Inferior parietal cortex (tissue), 1 donor: Measurements from ENCODE around the gene MDN1.
A peak's percentile ranks its signal among the peaks of the same experiment; 100 is the strongest.
"Not testable (repeated sequence)": the region's sequence is repeated elsewhere in the genome, so short reads cannot be mapped to it uniquely, and the experiment has no call there.

Experiments
- DNase-seq: peaks from one replicate; pipeline ENCODE4 v3.0.0-alpha.2; 2016; ENCODE audit errors: extremely low spot score

Gene MDN1

GRCh38 chr6:89776583-89777233, 42.9 kb downstream of the MDN1 start:
- DNase-seq, result no peak

DNA sequence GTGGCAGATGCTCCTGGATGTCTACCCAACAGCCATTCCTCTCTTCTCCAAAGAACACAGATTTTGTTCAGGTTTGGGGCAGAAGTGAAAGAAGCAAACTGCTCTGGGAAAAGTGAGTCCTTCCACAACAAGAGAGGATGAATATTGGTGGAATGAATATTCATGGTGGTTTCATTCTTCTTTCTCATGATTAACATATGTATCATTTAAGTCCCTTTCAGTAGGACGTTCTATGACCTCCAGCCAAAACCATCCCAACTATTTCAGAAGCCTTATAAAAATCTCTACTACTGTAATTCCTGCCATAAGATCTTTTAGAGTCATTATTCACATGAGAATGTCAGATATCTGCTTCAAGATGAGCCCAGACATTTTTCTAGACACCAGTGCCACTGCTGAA, 44.4 kb downstream of the MDN1 start:
- no peak for DNase-seq

DNA sequence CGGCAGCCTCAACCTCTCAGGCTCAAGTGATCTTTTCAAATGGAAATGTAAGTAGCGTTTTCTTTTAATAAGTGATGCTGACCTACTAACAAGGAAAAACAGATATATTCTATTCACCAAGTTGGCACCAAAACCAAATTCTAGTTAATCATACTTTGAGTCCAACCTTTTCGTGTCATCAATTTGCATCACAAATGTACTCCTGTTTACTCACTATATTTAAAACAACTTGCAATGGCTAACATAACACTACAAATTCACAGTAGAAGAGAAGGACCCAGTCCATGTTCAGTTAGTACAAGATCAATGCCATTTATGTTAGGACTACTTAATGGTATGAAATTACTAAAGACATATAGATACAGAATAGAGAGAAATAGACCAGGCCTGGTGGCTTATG, 50.0 kb downstream of the MDN1 start:
- DNase-seq, result no peak

- no peak for DNase-seq
Observed at GRCh38 chr6:89768324-89768723, 51.3 kb downstream of the MDN1 start.

- no peak for DNase-seq
Observed at GRCh38 chr6:89763550-89763949, 56.0 kb downstream of the MDN1 start.

- DNase-seq, result peak; percentile 33
Observed at GRCh38 chr6:89758830-89759229, 60.8 kb downstream of the MDN1 start.

DNA sequence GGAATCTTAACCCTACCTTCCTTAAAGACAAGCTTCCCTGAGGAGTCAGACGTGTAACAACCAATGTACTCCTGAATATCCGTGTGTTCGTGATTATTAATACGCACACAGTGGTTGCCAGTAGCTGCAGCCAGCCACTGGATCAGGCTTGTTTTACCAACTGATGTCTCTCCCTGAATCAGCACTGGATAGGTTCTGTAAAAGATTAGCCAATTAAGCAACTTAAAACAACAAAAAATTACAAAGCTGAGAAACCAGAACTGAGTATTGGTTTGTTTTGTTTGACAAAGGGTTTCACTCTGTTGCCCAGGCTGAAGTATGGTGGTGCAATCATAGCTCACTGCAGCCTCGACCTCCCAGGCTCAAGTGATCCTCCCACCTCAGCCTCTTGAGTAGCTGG, 69.3 kb downstream of the MDN1 start:
- no peak for DNase-seq

DNA sequence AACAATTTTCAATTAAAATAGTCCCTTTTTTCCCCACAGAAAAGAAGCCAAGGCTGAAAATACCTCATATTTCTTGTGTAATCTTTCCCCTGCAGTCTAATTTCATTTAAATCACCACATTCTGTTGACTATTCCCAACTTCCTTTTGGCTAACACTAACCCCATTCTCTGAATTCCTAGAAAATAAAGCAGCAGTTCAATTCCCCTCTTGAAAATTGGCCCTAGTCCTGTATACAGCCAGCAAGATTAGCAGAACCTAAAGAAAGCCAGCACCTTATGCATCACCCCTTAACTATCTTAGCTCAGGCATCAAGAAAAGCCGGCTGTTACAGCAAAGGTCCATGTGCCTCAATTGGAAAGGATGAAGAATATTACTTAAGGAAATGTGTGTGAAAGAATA, 69.7 kb downstream of the MDN1 start:
- no peak for DNase-seq

GRCh38 chr6:89745716-89746115, 73.9 kb downstream of the MDN1 start:
- DNase-seq, result no peak

- DNase-seq, result no peak
Observed at GRCh38 chr6:89745096-89745495, 74.5 kb downstream of the MDN1 start.

DNA sequence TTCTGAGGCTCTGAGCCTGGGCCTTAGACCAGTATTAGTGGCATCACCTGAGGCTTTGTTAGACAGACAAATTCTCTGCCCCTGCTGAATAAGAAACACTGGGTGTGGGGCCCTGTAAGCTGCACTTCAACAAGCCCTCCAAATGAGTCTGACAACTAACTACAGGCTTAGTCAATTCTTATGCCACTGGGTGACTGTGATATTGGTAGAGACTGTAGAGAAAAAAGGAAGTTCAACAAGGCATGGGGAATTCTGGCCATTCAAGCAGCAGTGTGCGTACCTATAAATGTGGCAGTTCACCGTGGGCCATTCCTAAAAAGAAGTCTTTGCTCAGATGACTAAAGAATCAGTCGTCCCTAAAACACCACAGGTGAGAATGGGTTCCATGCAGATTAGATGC, 82.7 kb downstream of the MDN1 start:
- no peak for DNase-seq

- no peak for DNase-seq
Observed at GRCh38 chr6:89734526-89734925, 85.1 kb downstream of the MDN1 start.

DNA sequence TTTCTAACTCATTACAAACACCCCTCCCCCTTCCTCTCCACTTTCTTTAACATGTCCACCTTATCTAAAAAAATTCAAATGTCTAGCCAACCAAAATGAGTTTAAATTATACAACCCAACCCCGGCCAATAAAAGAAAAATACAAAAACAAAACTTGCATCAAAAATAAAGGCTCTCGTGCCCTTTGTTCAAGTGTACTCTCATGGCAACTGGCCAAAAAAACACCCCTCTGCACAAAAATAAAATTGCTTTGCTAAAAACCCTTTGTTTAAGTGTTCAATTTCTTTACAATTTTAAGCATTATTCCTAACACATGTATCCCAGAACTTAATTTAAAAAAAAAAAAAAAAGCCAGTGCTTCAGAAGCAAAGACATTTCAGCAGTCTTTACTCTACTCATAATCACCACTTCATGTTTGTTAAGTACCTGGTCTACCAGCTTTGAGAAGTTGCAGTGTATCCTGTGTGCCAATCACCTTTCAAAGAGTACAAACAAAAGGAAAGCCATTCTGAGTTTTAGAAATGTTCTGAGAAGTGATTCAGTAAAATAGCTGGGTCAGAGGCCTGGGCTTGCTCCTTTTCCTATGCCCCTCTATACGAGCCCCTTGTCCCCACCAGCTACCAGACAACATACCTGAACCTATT, 87.5 kb downstream of the MDN1 start:
- no peak for DNase-seq

- not testable (repeated sequence) for DNase-seq
Observed at GRCh38 chr6:89731262-89731661, 88.3 kb downstream of the MDN1 start.

DNA sequence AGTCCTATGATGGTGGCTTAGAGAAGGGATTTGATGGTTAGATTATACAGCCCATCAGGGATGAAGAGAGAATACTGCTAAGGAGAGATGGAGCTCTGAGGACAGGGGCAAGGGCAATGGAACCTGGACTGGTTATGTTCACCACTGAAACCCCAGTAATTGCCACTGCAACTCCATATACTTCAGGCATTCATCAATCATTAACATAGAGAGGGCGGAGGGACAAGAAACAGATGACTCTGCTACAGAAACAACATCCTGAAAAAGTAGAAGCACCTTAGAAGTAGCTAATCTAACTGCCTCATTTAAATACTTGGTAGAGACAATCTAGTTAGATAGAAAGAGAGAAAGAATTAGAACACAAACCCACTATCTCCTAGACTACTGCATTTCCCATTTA, 89.8 kb downstream of the MDN1 start:
- no peak for DNase-seq

DNA sequence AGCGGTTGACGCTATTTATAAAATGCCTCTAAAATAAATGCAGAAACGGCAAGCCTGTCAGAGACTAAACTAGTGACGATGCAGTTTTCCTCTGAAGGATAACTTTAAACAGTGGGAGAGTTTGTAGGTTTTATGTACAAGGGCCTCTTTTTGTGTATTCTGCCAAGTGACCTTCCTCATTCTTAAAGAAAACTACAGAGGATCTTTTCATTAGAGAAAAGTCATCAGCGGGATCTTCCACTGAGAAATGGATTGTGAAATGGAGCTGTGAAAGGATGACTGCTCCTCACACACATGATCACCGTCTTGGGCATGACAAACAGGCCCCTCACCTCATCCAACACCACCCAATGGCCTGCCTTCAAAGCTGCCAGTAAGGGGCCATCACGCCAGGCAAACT, 92.1 kb downstream of the MDN1 start:
- DNase-seq, result no peak

GRCh38 chr6:89724981-89725380, 94.6 kb downstream of the MDN1 start:
- no peak for DNase-seq

DNA sequence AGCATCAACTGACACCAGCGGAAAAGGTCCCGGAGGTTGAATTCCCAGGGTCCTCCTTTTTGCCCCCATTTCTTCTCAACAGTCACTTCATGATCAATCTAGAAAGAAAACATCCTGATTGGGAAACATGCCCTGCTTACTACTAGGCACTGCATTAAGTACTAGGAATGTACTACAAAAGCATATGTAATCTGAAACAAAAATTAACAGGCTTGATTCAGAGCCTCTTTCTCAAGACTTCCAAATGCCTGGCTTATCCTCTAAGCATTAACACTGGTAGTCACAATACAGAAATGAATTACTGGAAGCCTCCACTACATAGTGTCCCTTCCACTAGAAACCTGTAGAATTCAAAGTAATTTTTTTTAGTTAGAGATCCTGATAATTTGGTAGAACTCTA, 96.5 kb downstream of the MDN1 start:
- no peak for DNase-seq

DNA sequence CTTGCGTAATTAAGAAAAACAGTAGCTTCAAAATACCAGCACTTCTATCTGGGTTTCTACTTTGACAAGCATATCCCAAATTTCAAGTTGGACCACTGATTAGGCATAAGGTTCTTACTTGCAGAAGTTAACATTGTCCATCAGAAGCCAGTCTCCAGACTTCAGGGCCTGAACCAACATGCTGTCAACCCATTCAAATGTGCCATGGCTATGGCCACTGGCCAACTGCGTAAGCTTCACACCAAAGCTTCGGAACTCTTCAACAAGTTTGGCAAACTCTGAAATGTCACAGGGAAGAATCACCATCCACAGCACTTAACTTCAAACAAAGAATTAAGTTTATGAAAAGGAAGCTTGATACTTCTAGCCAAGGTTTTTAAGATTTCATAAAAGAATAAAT, 103.1 kb downstream of the MDN1 start:
- no peak for DNase-seq

- DNase-seq, result no peak
Observed at GRCh38 chr6:89711801-89712200, 107.8 kb downstream of the MDN1 start.

DNA sequence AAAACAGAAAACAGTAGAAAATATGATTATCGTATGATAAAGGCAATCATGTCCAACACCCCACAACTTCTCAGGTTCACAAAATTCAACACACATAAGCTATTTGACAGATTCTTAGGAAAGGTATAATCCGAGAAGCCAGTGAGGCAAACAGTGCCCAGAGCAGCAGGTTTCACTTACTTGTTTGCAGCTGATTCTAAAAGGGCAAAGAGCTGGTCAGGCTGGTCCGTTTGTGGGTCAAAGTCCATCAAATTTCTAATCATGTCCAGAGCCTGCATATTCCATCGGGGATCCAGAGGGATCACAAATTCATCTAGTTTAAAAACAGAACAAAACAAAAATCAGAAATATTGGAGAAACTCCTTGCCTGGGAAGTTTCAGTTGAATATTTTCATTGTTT, 111.3 kb downstream of the MDN1 start:
- DNase-seq, result no peak

- DNase-seq, result no peak
Observed at GRCh38 chr6:89707766-89708165, 111.8 kb downstream of the MDN1 start.

DNA sequence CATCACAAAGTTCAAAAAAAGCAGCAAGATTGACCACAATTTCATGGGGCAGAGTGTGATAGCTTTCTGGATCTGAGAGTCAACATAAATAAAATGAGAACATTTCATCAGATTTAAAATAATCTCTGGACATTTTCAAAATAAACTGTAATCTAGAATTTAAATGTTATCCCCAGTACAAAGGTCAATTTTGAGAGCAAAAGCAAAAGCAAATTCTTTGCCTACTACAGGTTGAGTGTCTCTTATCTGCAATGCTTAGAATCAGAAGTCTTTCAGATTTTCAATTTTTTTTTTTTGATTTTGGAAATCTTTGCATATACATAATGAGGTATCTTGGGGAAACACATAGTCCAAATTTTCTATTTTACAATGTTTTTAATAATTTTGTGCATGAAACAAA, 113.5 kb downstream of the MDN1 start:
- DNase-seq, result no peak

DNA sequence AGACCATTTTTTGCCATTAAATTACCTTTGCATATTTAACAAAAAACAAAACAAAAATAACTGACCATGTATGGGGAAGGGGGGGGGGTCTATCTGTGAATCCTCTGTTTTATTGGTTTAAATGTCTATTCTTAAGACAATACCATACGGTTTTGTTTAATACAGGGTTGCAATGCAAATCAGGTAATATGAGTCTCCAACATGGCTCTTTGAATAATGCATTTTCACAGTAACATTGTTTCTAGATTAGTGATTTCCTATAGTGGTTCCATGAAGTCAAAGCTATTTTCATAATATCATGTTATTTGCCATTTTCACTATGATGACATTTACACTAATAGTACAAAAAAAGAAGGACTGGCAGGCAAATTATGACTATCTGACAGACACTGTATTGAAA, 116.3 kb downstream of the MDN1 start:
- DNase-seq, result no peak
